Measurements from ENCODE around the gene OLFM1. TPM values are rescaled to one million over a fixed set of nuclear protein-coding genes. Genes with fewer than 3 reads are reported as not detected.

The OLFM1 gene
- total RNA-seq, 1 experiment from 2014 or later = not detected

- Histone ChIP-seq H3K9me2 (ENCODE audit: insufficient read depth) (no peaks in the 10 kb centered on the region), H3K79me2 (ENCODE audit: low read depth) (no peaks in the 10 kb centered on the region), H2AFZ (no peak overlapping the region), H3F3A (ENCODE audit: insufficient read depth, low read depth) (no peaks in the 10 kb centered on the region), H3K36me3 (ENCODE audit: low read depth) (no peaks in the 10 kb centered on the region), H3K27ac (no peak overlapping the region), H3K4me1 (replicated peaks; ENCODE audit: insufficient read depth) (no peaks in the 10 kb centered on the region), H4K20me1 (ENCODE audit: insufficient read depth) (no peaks in the 10 kb centered on the region), H3K4me3 (no peak overlapping the region), H3K27me3 (ENCODE audit: insufficient read depth, low read depth) (peaks cover 93% of the 10 kb centered on the region), H3K9me3 (ENCODE audit: insufficient read depth, low read depth) (no peaks in the 10 kb centered on the region), H3K4me2 (no peak overlapping the region)
- ChIA-PET POLR2A (ENCODE audit: unreplicated experiment) (no interaction called here), CTCF (no interaction called here)
- DNase-seq = no peak
- intact Hi-C loops (cut with micrococcal nuclease; ENCODE audit: unreplicated experiment) = no loop called here
- no TSS peak for BruUV-seq (replicated peaks)
- no peak for TF ChIP-seq EZH2 (IDR thresholded peaks at IDR 0.05; ENCODE audit: low read depth)
- TF ChIP-seq, protein P1, sequence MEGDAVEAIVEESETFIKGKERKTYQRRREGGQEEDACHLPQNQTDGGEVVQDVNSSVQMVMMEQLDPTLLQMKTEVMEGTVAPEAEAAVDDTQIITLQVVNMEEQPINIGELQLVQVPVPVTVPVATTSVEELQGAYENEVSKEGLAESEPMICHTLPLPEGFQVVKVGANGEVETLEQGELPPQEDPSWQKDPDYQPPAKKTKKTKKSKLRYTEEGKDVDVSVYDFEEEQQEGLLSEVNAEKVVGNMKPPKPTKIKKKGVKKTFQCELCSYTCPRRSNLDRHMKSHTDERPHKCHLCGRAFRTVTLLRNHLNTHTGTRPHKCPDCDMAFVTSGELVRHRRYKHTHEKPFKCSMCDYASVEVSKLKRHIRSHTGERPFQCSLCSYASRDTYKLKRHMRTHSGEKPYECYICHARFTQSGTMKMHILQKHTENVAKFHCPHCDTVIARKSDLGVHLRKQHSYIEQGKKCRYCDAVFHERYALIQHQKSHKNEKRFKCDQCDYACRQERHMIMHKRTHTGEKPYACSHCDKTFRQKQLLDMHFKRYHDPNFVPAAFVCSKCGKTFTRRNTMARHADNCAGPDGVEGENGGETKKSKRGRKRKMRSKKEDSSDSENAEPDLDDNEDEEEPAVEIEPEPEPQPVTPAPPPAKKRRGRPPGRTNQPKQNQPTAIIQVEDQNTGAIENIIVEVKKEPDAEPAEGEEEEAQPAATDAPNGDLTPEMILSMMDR (conservative IDR thresholded peaks at IDR 0.05) = no peak
Measured at GRCh38 chr9:135130207-135130976, 42.9 kb downstream of the OLFM1 start.

DNA sequence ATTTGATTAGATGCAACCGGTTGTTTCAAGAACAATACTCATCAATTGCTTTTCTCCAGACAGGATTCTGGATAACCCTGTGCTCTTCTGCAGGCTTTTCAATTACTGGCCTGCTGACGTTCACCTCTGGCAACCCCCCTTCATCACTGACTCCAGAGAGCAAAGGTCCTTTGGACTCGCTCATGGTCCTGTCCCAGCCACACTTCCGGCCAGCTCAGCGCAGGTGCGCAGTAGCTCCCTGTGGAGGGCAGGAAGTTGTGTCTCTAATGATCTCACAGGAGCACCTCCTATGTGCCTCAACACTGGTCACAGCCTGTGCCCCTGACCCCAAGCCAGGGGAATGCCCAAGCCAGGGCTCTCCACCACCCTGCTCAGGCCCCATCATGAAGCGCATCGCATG is 44.0 kb downstream of the OLFM1 start:
- H3K4me2 ChIP-seq = no peak overlapping the region
- H3K9me2 ChIP-seq (ENCODE audit: insufficient read depth) = no peaks in the 10 kb centered on the region
- H3K27me3 ChIP-seq (ENCODE audit: insufficient read depth, low read depth) = peaks cover 95% of the 10 kb centered on the region
- H4K20me1 ChIP-seq (ENCODE audit: insufficient read depth) = no peaks in the 10 kb centered on the region
- no peaks in the 10 kb centered on the region for H3K79me2 ChIP-seq (ENCODE audit: low read depth)
- ChIA-PET POLR2A (ENCODE audit: unreplicated experiment) (no interaction called here), CTCF (no interaction called here)
- no peak for DNase-seq
- H3F3A ChIP-seq (ENCODE audit: insufficient read depth, low read depth) = no peaks in the 10 kb centered on the region
- no peak overlapping the region for H3K4me3 ChIP-seq
- intact Hi-C loops (cut with micrococcal nuclease; ENCODE audit: unreplicated experiment) = no loop called here
- no peak overlapping the region for H2AFZ ChIP-seq
- H3K36me3 ChIP-seq (ENCODE audit: low read depth) = no peaks in the 10 kb centered on the region
- H3K4me1 ChIP-seq (replicated peaks; ENCODE audit: insufficient read depth) = no peaks in the 10 kb centered on the region
- no peak overlapping the region for H3K27ac ChIP-seq
- no TSS peak for BruUV-seq (replicated peaks)
- H3K9me3 ChIP-seq (ENCODE audit: insufficient read depth, low read depth) = no peaks in the 10 kb centered on the region
- TF ChIP-seq, protein P1 (conservative IDR thresholded peaks at IDR 0.05) = no peak
- no peak for TF ChIP-seq EZH2 (IDR thresholded peaks at IDR 0.05; ENCODE audit: low read depth)

DNA sequence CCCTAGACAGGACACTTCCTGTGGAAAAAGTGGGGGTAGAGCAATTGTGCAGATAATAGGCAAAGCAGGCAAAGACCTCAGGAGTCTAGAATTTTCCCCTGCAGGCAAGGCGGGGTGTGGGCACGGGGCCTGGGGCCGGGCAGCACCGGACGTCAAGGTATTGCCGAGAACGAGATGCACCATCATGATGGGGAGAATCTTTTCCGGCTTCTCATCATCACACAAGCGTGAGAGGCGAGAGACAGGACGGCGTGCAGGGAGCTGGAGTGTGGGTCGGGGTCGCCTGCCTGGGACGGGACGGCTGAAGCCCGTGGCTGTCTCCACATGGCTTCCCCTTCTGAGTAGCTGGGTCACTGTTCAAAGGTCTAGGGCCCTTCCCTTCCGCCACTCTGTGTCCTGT is 44.5 kb downstream of the OLFM1 start:
- Histone ChIP-seq H3K4me2 (no peak overlapping the region), H3K79me2 (ENCODE audit: low read depth) (no peaks in the 10 kb centered on the region), H3K9me2 (ENCODE audit: insufficient read depth) (no peaks in the 10 kb centered on the region), H4K20me1 (ENCODE audit: insufficient read depth) (no peaks in the 10 kb centered on the region), H3K9me3 (ENCODE audit: insufficient read depth, low read depth) (no peaks in the 10 kb centered on the region), H3K27me3 (ENCODE audit: insufficient read depth, low read depth) (peaks cover 95% of the 10 kb centered on the region), H3F3A (ENCODE audit: insufficient read depth, low read depth) (no peaks in the 10 kb centered on the region), H3K36me3 (ENCODE audit: low read depth) (no peaks in the 10 kb centered on the region), H3K27ac (no peak overlapping the region), H2AFZ (no peak overlapping the region), H3K4me3 (no peak overlapping the region), H3K4me1 (replicated peaks; ENCODE audit: insufficient read depth) (no peaks in the 10 kb centered on the region)
- ChIA-PET CTCF (no interaction called here), POLR2A (ENCODE audit: unreplicated experiment) (no interaction called here)
- no TSS peak for BruUV-seq (replicated peaks)
- no peak for DNase-seq
- no peak for TF ChIP-seq EZH2 (IDR thresholded peaks at IDR 0.05; ENCODE audit: low read depth)
- TF ChIP-seq, protein P1 (conservative IDR thresholded peaks at IDR 0.05) = no peak
- intact Hi-C loops (cut with micrococcal nuclease; ENCODE audit: unreplicated experiment) = no loop called here

Measured in PC-9 (cell line).